ENCODE measurements around the gene OSBPL1A.

The OSBPL1A gene

GRCh38 chr18:24114924-24115549 lies 282.6 kb downstream of the OSBPL1A start:
- Histone ChIP-seq H3K36me3 (replicated peaks) (peaks cover 12% of the 10 kb centered on the region), H3K4me1 (no peaks in the 10 kb centered on the region; the same call in 1 of the 2 replicates), H3K9me3 (no peaks in the 10 kb centered on the region), H3K27me3 (ENCODE audit: low read depth) (no peaks in the 10 kb centered on the region), H3K4me3 (no peak overlapping the region)
- DNase-seq (ENCODE audit: low spot score in 2 of 2), result no peak
- in situ Hi-C loops (cut with MboI; ENCODE audit: low sequenced_read_pairs), result loop anchor here (25.0 kb wide), 2 partner anchors 303 to 603 kb away; partner anchors contain the start of gene RMC1

GRCh38 chr18:24112874-24113615 lies 284.6 kb downstream of the OSBPL1A start:
- Histone ChIP-seq H3K4me1 (no peaks in the 10 kb centered on the region), H3K9me3 (no peaks in the 10 kb centered on the region), H3K36me3 (replicated peaks) (peaks cover 5% of the 10 kb centered on the region), H3K4me3 (no peak overlapping the region), H3K27me3 (ENCODE audit: low read depth) (no peaks in the 10 kb centered on the region)
- in situ Hi-C loops (cut with MboI; ENCODE audit: low sequenced_read_pairs), result loop anchor here (25.0 kb wide), 2 partner anchors 301 to 601 kb away; partner anchors contain the start of gene RMC1
- DNase-seq (ENCODE audit: low spot score in 2 of 2), result no peak

GRCh38 chr18:24112464-24112863 lies 285.2 kb downstream of the OSBPL1A start:
- no peaks in the 10 kb centered on the region for H3K9me3 ChIP-seq
- no peak overlapping the region for H3K4me3 ChIP-seq
- H3K4me1 ChIP-seq, result no peaks in the 10 kb centered on the region
- DNase-seq (ENCODE audit: low spot score in 2 of 2), result no peak
- in situ Hi-C loops (cut with MboI; ENCODE audit: low sequenced_read_pairs), result loop anchor here (25.0 kb wide), 2 partner anchors 300 to 600 kb away; partner anchors contain the start of gene RMC1
- H3K27me3 ChIP-seq (ENCODE audit: low read depth), result no peaks in the 10 kb centered on the region
- peaks cover 5% of the 10 kb centered on the region for H3K36me3 ChIP-seq (replicated peaks)
